MCF 10A (cell line): ENCODE measurements around the gene TGFB2. TPM values are rescaled to one million over a fixed set of nuclear protein-coding genes. Genes with fewer than 3 reads are reported as not detected.

Experiments used
- BruUV-seq: library from RNA; stranded (reverse); fragments of 400-500 nt; replicated peaks from 2 replicates; lab custom pipeline; 2021; lab: Mats Ljungman, UMichigan
- CTCF ChIA-PET: fragments of 300-600 bp; sonication (Branson Sonifier 250); formaldehyde crosslinking; extraction: SDS; loops from one replicate; lab custom pipeline; 2021; ENCODE audit warnings: antibody characterized with exemption, inconsistent platforms; lab: Yijun Ruan, JAX
- POLR2A ChIA-PET: fragments of 300-600, 350-650 bp; sonication (Branson Sonifier 250); formaldehyde crosslinking; extraction: SDS; loops from one replicate; lab custom pipeline; 2020; ENCODE audit warnings: antibody characterized with exemption, inconsistent platforms; lab: Yijun Ruan, JAX
- DNase-seq: peaks from one replicate; pipeline ENCODE4 v3.0.0-alpha.2; 2018; ENCODE audit not compliant: unreplicated experiment
- H3K27ac Mint-ChIP-seq: one replicate; pipeline ENCODE4 v1.8.0; 2022; ENCODE audit warnings: mild to moderate bottlenecking, low read depth, mixed read lengths; ENCODE audit not compliant: unreplicated experiment
- H3K27me3 Mint-ChIP-seq: one replicate; pipeline ENCODE4 v1.8.0; 2022; ENCODE audit warnings: mixed read lengths; ENCODE audit not compliant: insufficient read depth, unreplicated experiment
- H3K36me3 Mint-ChIP-seq: one replicate; pipeline ENCODE4 v1.8.0; 2022; ENCODE audit warnings: mild to moderate bottlenecking, moderate library complexity, mixed read lengths; ENCODE audit not compliant: insufficient read depth, unreplicated experiment
- H3K4me1 Mint-ChIP-seq: one replicate; pipeline ENCODE4 v1.8.0; 2022; ENCODE audit warnings: mixed read lengths; ENCODE audit not compliant: insufficient read depth, unreplicated experiment
- H3K4me3 Mint-ChIP-seq: one replicate; pipeline ENCODE4 v1.8.0; 2022; ENCODE audit warnings: mild to moderate bottlenecking, moderate library complexity, mixed read lengths; ENCODE audit not compliant: unreplicated experiment
- H3K9me3 Mint-ChIP-seq: one replicate; pipeline ENCODE4 v1.8.0; 2022; ENCODE audit warnings: mixed read lengths; ENCODE audit not compliant: unreplicated experiment
- intact Hi-C: fragments of 100-400 bp; cut with micrococcal nuclease; formaldehyde crosslinking; loops from 2 replicates; pipeline ENCODE4 v1.14.1; 2022
- total RNA-seq: library from RNA; stranded (reverse); gene quantifications from 2 replicates; pipeline ENCODE4 v1.2.3, GENCODE V29; 2022
- TF ChIP-seq, protein P1 (sequence below): fragments of 200-600 bp; IDR thresholded peaks from one replicate; pipeline ENCODE4 v1.8.0; 2022; ENCODE audit warnings: antibody characterized with exemption, mild to moderate bottlenecking; ENCODE audit not compliant: unreplicated experiment

Gene TGFB2
- total RNA-seq, 1 experiment from 2014 or later, result 6.3 TPM

DNA sequence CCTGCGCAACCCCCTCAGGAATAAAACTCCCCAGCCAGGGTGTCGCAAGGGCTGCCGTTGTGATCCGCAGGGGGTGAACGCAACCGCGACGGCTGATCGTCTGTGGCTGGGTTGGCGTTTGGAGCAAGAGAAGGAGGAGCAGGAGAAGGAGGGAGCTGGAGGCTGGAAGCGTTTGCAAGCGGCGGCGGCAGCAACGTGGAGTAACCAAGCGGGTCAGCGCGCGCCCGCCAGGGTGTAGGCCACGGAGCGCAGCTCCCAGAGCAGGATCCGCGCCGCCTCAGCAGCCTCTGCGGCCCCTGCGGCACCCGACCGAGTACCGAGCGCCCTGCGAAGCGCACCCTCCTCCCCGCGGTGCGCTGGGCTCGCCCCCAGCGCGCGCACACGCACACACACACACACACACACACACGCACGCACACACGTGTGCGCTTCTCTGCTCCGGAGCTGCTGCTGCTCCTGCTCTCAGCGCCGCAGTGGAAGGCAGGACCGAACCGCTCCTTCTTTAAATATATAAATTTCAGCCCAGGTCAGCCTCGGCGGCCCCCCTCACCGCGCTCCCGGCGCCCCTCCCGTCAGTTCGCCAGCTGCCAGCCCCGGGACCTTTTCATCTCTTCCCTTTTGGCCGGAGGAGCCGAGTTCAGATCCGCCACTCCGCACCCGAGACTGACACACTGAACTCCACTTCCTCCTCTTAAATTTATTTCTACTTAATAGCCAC lies 696 bp downstream of the TGFB2 start:
- intact Hi-C loops, result loop anchor here (1.0 to 10.0 kb wide), 7 partner anchors 153 to 979 kb away; partner anchors contain the start of gene LYPLAL1
- peak; percentile 81 for DNase-seq
- Mint-ChIP-seq H3K4me1 (peaks cover 41% of the 10 kb centered on the region), H3K36me3 (no peaks in the 10 kb centered on the region), H3K4me3 (no peak overlapping the region), H3K27ac (no peak overlapping the region), H3K27me3 (no peaks in the 10 kb centered on the region), H3K9me3 (no peaks in the 10 kb centered on the region)
- ChIA-PET CTCF (interaction anchor here (0.6 to 4.5 kb wide), 36 partner anchors 8 to 1238 kb away, joined by 3 to 41 read pairs (median 4); no protein-coding TSS in a partner anchor), POLR2A (interaction anchor here (0.6 to 6.3 kb wide), 30 partner anchors 33 to 1045 kb away, joined by 3 to 61 read pairs (median 4); partner anchors contain the start of genes LYPLAL1 and RRP15)
- BruUV-seq, result no TSS peak
- TF ChIP-seq, protein P1, sequence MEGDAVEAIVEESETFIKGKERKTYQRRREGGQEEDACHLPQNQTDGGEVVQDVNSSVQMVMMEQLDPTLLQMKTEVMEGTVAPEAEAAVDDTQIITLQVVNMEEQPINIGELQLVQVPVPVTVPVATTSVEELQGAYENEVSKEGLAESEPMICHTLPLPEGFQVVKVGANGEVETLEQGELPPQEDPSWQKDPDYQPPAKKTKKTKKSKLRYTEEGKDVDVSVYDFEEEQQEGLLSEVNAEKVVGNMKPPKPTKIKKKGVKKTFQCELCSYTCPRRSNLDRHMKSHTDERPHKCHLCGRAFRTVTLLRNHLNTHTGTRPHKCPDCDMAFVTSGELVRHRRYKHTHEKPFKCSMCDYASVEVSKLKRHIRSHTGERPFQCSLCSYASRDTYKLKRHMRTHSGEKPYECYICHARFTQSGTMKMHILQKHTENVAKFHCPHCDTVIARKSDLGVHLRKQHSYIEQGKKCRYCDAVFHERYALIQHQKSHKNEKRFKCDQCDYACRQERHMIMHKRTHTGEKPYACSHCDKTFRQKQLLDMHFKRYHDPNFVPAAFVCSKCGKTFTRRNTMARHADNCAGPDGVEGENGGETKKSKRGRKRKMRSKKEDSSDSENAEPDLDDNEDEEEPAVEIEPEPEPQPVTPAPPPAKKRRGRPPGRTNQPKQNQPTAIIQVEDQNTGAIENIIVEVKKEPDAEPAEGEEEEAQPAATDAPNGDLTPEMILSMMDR, result no peak

DNA sequence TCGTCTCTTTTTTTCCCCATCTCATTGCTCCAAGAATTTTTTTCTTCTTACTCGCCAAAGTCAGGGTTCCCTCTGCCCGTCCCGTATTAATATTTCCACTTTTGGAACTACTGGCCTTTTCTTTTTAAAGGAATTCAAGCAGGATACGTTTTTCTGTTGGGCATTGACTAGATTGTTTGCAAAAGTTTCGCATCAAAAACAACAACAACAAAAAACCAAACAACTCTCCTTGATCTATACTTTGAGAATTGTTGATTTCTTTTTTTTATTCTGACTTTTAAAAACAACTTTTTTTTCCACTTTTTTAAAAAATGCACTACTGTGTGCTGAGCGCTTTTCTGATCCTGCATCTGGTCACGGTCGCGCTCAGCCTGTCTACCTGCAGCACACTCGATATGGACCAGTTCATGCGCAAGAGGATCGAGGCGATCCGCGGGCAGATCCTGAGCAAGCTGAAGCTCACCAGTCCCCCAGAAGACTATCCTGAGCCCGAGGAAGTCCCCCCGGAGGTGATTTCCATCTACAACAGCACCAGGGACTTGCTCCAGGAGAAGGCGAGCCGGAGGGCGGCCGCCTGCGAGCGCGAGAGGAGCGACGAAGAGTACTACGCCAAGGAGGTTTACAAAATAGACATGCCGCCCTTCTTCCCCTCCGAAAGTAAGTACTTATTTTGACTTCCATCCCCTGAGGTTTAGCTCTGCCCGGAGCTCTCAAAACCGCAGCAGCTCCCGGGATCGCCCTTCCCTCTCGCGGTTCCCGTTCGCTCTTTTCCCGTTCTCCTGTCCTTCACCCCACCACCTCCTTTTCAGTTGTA lies 1.5 kb downstream of the TGFB2 start:
- Mint-ChIP-seq H3K27ac (no peak overlapping the region), H3K36me3 (no peaks in the 10 kb centered on the region), H3K4me3 (no peak overlapping the region), H3K27me3 (no peaks in the 10 kb centered on the region), H3K4me1 (peaks cover 49% of the 10 kb centered on the region), H3K9me3 (no peaks in the 10 kb centered on the region)
- TF ChIP-seq, protein P1, result no peak
- POLR2A ChIA-PET, result interaction anchor here (0.6 to 6.3 kb wide), 16 partner anchors 18 to 860 kb away, joined by 3 to 61 read pairs (median 5); no protein-coding TSS in a partner anchor
- intact Hi-C loops, result loop anchor here (1.0 to 10.0 kb wide), 7 partner anchors 31 to 978 kb away; partner anchors contain the start of gene LYPLAL1
- peak; percentile 46 for DNase-seq
- CTCF ChIA-PET, result interaction anchor here (0.6 to 4.5 kb wide), 30 partner anchors 7 to 1223 kb away, joined by 3 to 41 read pairs (median 3); no protein-coding TSS in a partner anchor
- TSS peak; percentile 31 for BruUV-seq

DNA sequence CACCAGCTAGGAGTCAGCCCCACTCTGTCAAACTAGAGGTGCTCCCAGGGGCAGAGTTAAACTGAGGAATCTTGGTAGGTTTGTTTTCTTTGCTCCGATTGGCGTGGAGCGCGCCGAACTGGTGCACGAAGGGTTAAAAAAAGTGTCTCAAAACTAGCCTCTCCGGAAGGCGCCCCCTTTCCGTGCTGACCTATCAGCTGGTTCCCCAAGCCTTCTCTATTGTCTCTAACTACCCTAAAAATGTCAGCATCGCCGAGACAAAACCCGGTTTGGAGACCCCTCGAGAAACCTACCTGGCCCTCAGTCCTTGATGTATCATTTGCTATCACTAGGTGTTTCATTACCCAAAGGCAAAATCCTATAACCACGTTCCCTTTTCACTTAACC lies 2.2 kb downstream of the TGFB2 start:
- peak; percentile 42 for DNase-seq
- no peak overlapping the region for H3K27ac Mint-ChIP-seq
- H3K36me3 Mint-ChIP-seq, result no peaks in the 10 kb centered on the region

More for the DNA sequence above, 2.2 kb downstream of the TGFB2 start:
- intact Hi-C loops, result loop anchor here (1.0 to 10.0 kb wide), 7 partner anchors 30 to 977 kb away; partner anchors contain the start of gene LYPLAL1
- no peaks in the 10 kb centered on the region for H3K27me3 Mint-ChIP-seq
- ChIA-PET POLR2A (interaction anchor here (0.7 to 6.3 kb wide), 9 partner anchors 17 to 828 kb away, joined by 3 to 61 read pairs (median 6); no protein-coding TSS in a partner anchor), CTCF (interaction anchor here (0.6 to 4.5 kb wide), 15 partner anchors 11 to 719 kb away, joined by 3 to 41 read pairs (median 3); no protein-coding TSS in a partner anchor)
- H3K9me3 Mint-ChIP-seq, result no peaks in the 10 kb centered on the region
- peaks cover 51% of the 10 kb centered on the region for H3K4me1 Mint-ChIP-seq
- no peak overlapping the region for H3K4me3 Mint-ChIP-seq
- TF ChIP-seq, protein P1, result peak; percentile 4
- BruUV-seq, result no TSS peak
